UCSD-AML1 (cell line): ENCODE results near the gene DNAJC2.
A peak's percentile ranks its signal among the peaks of the same experiment; 100 is the strongest.

ENCODE experiments used
- DNase-seq: peaks from one replicate; lab custom pipeline; 2025; ENCODE audit not compliant: unreplicated experiment; lab: John Stamatoyannopoulos, UW

DNAJC2 gene, protein sequence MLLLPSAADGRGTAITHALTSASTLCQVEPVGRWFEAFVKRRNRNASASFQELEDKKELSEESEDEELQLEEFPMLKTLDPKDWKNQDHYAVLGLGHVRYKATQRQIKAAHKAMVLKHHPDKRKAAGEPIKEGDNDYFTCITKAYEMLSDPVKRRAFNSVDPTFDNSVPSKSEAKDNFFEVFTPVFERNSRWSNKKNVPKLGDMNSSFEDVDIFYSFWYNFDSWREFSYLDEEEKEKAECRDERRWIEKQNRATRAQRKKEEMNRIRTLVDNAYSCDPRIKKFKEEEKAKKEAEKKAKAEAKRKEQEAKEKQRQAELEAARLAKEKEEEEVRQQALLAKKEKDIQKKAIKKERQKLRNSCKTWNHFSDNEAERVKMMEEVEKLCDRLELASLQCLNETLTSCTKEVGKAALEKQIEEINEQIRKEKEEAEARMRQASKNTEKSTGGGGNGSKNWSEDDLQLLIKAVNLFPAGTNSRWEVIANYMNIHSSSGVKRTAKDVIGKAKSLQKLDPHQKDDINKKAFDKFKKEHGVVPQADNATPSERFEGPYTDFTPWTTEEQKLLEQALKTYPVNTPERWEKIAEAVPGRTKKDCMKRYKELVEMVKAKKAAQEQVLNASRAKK

DNA sequence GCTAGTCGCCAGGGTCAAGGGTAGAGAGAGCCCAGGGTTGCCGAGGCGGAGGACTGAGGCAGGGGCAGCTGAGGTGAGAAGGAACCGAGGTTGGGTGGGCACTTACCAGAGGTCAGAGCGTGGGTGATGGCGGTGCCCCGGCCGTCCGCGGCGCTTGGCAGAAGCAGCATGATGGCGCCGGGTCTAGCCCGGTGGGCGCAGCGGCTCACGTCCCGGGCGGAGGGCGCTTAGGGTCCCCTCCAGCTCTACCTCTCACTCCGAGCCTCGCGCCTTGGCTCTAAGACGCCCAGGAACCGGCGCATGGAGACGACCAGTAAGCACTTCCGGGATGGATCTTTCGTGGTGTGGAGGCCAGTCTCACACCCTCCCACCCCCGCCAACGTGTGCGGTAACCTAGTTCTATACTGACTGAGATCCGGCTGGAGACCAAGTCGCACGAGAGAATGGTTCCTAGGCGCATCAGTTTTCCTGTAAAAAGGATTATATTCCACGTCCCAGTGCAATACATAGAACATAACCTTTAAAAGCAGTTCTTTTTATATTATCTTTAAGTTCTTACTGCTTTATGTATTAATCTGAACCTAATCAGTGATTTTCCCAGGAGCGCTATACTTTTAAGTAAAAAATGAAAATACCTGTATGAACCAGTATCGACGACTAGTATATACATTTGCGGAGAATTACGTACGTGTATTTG lies at the start of gene DNAJC2:
Gene DNAJC2, minus strand, starts transcription at position 315 of the 697 bp plus-strand sequence. Its CDS starts 145 bp downstream, at position 170.
- DNase-seq = peak; percentile 74

DNA sequence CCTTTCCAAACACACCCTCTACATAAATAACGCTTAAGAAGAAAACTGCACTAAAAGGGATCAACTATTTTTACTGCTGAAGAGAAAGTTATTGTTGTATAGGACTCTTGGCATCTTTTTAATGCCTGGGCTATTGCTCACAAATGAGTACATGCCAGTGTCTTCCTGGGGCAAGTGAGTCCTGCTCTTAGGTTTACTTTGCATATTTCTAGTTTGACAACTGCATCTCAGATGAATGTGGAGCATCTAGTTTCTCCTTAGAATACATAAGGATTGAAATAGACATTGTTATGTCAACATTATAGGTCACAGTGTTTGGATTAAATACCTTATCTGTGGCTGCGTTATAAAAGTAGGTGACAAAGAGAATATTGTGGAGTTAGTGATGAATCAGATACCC lies 47.4 kb upstream of the DNAJC2 start:
- no peak for DNase-seq

DNA sequence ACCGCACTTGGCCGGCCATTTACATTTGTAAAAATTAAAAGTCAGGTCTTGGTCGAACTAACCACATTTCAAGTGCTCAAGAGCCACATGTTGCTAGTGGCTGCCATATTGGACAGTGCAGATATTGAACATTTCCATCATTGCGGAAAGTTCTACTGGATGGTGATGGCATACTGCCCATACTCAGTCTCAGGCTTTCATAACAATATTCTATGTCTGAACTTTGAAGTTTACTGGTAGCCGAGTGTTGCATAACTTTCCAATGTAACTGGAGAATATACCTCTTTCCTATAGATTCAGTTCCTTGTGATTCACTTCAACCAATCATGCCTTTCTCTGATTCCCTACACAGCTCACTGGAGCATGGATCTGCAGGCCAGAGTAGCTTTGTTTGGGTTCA lies 46.6 kb upstream of the DNAJC2 start:
- no peak for DNase-seq

DNA sequence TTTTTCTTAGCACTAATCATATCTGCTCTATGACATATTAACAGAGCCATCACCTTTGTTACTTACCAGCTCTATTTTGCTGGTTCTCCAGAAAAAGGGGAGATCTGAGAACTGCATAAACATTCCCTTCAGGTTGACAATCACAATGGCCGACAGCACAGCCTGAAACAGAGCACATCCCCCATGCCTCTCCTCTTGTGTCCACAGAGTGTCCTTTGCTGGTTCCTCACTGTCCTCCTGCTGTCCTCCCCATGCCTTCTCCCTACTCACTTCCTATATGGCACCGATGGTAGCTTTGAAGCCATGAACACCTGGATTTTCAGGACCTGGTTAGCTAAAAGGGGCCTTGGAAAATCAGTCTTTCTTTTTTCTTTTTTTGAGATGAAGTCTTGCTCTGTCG lies 44.7 kb upstream of the DNAJC2 start:
- no peak for DNase-seq

DNA sequence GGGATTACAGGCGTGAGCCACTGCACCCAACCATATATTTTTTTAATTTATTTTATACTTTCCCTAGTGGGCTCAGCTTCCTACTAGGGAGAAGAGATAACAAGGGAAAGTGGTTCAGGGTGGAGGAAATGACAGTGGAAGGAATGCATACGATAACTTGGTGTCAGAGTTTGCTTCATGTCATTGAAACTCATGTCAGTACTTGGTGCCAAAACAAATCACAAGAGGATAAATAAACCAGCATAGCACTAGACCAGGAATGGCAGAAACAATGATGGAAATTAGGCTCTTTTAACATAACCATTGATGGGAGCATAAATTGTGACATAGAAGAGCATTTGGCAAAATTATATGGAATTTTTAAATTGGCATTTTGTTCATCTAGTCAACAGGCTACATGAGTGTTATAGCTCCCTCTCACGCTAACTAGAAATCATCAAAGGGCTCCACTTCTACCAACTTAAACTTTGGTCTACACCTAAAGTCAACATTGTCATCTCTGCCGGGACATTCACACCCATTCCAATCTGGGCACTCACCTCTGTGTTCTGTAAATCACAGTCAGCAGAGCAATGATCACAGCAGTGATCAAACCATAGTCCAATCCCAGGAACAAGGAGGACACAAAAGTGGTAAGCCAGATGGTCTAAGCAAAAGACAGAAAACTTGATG lies 44.0 kb upstream of the DNAJC2 start:
- DNase-seq = no peak

DNA sequence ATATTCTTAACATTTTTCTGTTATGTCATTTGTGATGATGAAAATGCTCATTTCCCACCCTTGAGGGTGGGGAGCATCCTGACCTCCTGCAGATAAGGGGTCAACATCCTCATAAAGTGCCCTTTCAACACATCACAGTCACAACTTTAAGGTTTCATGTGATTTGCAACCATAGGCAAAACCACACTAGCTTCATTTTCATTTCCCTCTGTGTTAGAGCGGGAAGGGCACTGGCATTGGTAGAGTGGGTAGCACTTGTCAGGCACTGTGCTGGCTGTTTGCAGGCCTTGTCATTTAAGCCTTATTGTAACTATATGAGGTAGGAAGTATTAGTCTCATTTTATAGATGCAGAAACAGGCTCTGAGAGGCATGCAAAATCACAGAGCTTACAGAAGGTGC lies 42.7 kb upstream of the DNAJC2 start:
- DNase-seq = no peak

DNA sequence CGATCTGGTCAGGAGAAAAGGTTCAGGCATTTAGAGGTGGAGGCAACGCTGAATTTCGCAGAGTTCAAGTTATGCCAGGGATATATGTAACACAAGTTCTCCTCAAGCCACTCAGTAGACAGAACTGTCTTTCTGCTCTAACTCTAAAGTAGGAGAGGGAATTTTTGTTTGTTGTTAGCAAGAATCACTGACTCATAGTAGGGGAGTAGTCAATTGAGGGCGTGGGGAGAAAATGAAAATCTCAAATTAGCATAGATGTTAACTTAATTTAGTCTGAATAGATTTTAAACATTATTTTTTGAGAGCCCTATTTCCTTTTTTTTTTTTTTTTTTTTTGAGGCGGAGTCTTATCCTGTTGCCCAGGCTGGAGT lies 37.5 kb upstream of the DNAJC2 start:
- DNase-seq = no peak

DNA sequence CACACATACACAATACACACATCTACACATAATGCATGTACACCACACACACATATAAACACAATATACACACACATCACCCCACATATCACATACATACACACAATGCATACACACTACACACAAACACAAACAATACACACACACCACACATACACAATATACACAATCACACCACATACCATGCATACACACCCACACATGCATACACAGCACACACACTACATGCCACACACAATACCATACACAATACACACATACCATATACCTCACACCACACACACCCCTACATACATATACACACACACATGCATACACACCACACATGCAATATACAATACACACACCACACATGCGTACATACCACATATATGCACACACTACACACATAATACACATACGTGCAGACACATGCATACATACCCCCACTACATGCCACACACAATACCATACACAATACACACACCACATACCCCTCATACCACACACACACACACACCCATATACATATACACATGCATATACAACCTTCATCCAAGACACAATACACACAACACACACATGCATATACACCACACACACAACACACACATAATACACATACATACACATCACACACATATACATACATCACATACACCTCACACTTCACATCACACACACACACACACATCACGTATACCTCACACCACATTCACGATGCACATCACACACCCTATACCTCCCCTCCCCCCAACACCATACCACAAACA lies 36.9 kb upstream of the DNAJC2 start:
- DNase-seq = no peak

DNA sequence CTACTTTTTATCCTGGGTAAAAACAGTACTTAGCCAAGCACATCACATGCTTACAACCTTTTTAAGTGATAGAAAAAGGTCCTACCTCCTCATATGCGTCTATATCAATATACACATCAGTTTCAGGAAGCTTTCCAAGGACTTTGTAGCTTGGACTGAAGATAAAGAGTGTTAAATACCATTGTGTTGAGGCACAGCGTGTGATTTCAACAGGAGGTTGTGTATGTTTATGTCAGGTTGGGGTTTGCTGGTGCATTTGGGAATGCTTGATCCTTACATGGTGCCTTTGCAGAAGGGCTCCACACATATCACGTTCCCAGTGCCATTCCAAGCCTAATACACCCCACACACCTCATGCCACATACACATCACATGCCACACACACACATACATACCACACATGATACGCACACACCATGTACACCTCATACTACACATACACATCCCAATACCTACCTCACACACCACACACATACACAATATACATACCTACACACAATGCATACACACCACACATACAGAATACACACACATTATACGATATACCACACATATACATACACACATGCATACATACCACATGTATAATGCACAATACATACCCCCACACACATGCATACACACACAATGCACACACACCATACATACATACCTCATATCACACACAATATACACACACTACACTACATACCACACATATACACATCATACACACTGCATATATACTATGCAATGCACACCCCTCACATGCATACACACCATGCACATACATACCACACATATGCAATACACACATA lies 36.0 kb upstream of the DNAJC2 start:
- no peak for DNase-seq

DNA sequence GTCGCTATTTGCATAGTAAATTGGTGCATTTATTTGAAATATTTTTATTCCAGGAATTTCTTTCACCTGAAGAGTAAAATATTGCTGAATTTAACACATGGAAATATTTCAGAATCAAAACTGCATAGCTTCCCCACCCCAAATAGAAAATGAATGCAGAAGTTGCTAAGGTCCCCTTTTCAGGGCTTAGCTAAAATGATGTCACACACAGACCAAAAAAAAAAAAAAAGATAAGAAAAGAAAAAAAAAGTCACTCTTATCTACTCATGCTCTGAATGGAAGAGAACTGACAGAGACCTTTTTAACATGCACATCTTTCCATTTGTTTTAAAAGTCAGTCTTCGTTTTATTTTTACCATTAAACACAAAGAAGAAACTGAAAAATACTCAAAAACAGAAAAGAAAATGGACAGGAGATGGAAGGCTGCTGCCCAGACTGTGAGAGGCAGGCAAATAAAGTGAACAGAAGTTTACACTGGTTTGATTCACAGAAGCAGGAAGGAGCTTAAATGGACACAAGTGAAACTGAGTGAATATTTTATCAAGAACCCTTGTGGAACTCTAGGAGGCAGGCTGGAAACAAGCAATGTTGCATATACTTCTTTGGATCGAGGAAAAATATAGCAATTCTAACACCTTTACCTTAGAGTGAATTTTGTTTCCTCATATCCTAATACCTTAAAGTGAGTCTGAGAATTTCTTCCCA lies 34.9 kb upstream of the DNAJC2 start:
- no peak for DNase-seq

DNA sequence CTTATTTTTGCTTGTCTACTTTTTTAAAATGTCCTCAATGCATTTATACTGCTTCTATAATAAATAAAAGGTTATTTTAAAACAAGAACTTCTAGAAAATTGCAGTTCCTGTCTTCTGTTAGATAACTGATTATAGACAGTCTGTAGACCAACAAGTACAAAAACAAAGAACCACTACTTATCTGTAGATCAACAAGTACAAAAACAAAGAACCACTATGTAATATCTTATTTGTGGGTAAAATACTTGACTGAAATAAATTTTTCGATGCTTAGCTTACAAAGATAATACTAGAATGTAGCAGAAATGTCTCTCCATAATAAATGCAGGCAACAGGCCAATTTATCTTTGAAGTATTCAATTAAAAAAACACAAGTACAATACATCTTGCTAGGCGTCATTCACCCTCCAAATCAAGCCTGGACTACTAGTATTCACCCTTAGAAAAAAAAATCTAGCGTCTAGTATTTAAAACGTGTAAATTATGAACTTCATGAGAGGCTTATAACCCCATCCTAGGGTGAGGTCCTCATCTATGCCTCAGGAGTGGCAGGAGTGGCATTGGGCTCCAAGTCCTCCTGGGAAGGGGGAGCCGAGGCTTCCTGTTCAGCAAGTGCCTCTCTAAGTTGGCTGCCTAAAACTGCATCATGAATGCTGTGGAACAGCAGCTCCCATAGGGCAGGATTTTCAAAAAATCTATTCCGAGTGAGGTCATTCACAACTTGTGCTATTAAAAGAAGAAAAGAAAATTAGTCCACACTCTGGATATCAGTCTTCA lies 29.5 kb upstream of the DNAJC2 start:
- DNase-seq = no peak

DNA sequence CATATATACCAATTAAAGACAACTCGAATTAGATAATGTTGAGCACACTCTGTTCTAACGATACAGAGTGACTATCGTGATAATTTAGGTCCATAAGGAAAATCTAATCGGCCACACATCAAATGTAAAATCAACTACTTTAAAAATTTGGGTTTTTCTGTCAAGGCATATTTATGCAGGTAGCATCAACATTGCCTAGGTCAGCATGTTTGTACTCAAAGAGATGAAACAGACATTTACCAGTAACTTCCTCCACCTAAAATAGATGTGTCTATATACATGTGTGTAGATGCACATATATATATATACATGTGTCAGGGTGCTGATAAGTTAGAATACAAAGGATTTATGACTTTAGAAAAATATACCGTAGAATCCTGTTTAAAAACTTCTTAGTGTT lies 24.9 kb upstream of the DNAJC2 start:
- no peak for DNase-seq

DNA sequence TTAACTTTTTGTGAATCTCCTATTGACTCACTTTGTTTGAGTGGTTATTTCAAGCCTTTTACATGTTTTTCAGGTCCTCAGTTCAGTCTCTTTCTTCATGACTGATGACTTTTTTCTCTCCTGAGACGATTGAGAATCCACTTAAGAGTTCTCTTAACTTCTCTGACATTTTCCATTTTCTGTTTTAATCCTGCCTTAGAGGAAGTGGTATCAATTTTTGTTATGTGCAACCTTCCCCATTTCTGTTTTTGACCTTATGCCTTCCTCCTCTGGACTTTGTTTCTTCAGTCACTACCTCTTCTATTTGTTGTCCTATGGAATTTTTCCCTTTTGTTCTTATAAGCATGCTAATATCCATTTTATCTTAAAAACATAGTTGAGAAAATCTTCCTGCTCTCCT lies 5.2 kb upstream of the DNAJC2 start:
- no peak for DNase-seq

DNA sequence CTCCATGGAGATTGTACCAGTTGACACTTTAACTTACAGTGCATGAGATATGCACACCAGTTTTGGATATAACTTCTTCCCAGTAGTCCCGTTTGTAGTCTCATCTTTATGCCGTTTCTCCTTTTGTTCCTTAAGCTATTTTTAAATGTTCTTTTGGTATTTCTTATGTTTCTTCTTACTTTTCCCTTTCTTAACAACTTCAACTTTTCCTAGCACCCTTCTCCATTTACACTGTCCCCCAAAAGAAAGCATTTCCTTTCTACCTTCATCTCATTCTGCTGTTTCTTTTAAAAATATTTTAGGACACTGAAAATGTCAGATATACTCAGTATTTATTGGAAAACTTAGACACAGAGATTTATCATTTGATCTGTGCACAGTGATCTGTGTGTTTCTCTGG lies 4.4 kb upstream of the DNAJC2 start:
- DNase-seq = no peak

DNA sequence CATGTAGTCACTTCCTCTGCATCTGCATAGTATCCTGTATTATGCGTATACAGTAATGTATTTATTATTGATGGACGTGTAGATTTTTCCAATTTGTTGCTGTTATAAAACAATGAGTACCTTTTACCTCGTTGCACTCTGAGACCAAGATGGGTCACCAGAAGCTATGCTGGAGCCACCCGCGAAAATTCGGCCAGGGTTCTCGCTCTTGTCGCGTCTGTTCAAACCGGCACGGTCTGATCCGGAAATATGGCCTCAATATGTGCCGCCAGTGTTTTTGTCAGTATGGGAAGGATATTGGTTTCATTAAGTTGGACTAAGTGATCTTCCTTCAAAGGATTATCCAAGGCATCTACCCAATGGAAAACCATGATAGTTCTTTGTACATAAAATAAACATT lies 3.9 kb upstream of the DNAJC2 start:
- peak; percentile 9 for DNase-seq

DNA sequence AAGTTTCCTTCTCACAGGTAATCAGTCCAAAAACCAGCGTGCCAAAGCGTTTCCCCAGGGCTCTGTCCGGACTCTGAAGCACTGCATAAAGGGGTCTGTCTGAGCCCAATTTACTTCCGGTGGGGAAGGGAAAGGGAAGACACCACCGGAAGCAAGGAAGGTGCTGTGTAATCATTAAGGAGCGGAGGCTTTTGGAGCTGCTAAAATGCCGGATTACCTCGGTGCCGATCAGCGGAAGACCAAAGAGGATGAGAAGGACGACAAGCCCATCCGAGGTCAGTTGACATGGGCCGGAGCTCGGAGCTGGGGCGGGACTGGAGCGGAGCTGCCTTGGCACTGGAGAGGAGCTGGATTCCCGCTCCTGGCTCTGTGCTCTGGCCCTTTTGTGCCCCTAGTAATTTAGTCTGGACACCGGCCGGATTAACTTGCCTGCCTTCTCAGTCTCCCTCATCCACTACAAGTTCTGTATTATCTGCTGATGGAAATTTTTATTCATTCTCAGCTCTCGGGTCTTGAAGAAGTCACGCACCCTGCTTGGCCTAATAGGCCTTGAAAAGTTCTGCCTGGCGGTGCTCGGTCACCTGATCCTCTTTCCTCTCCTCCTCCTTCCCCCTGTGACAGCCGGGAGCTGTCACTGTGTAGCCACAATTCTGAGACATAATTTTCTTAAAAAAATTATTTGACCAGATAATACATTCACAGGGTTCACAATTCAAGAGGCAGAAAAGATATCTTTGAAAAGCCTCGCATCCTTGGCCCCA lies 3.1 kb upstream of the DNAJC2 start, which contains the start of gene PSMC2:
Gene PSMC2, plus strand, starts transcription at position 137 of the 761 bp plus-strand sequence. Its CDS starts 69 bp downstream, at position 206.
- DNase-seq = peak; percentile 63

DNA sequence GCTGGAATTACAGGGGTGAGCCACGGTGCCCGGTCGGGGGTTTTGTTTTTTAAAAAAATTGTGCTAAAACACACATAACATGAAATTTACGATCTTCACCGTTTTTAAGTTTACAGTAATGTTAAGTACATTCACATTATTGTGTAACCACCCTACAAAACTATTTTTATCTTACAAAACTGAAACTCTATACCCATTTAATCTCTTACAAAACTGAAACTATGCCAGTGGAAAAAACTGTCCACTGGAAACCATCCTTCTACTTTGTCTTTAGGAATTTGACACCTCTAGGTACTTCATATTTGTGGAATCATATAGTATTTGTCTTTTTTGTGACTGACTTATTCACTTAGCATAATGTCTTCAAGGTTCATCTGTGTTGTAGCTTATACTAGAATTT lies 1.8 kb upstream of the DNAJC2 start:
- no peak for DNase-seq
